Lower lobe of right lung (tissue), 2 donors: ENCODE data around the gene PTPRG. TPM values are rescaled to one million over a fixed set of nuclear protein-coding genes. Genes with fewer than 3 reads are reported as not detected.

ENCODE experiments used
- ATAC-seq, 2 donors: fragments of 200-7000 bp; cut with Tn5 transposase; one replicate each; pipeline ENCODE4 v1.9.1; 2020 to 2022; ENCODE audit warnings: mild to moderate bottlenecking in 2 of 2, moderate library complexity in 2 of 2
- DNase-seq: peaks from one replicate; pipeline ENCODE4 v3.0.0-alpha.2; 2020
- H3K27ac ChIP-seq: fragments of 200-600 bp; one replicate; pipeline ENCODE4 v1.8.0; 2022
- H3K27me3 ChIP-seq: fragments of 200-600 bp; one replicate; pipeline ENCODE4 v1.8.0; 2022; ENCODE audit warnings: low read depth
- H3K36me3 ChIP-seq: fragments of 200-600 bp; one replicate; pipeline ENCODE4 v1.8.0; 2022; ENCODE audit warnings: mild to moderate bottlenecking
- H3K4me1 ChIP-seq: fragments of 200-600 bp; one replicate; pipeline ENCODE4 v1.8.0; 2022
- H3K4me3 ChIP-seq: fragments of 200-600 bp; one replicate; pipeline ENCODE4 v1.8.0; 2022; ENCODE audit warnings: mild to moderate bottlenecking
- H3K9me3 ChIP-seq: fragments of 200-600 bp; one replicate; pipeline ENCODE4 v1.8.0; 2022
- intact Hi-C: fragments of 100-400 bp; cut with DNase I; formaldehyde crosslinking; loops from one replicate; pipeline ENCODE4 v1.11.0; 2022
- total RNA-seq: library from RNA; stranded (reverse); fragmentation: NEBNext Ultra II Directional; extraction: Animal tissue kit (Norgen Biotek cat#: 25700); gene quantifications from one replicate; pipeline ENCODE4 v1.2.1, GENCODE V29; 2021
- TF ChIP-seq, protein P1 (sequence below): fragments of 200-600 bp; IDR thresholded peaks from one replicate; pipeline ENCODE4 v1.8.0; 2022; ENCODE audit warnings: antibody characterized with exemption, mild to moderate bottlenecking
- donor health status: DM: no; HTN: yes; CAD: no; lungs with severe emphysema.

PTPRG gene
- total RNA-seq, 1 donor from 2014 or later = 67.6 TPM

DNA sequence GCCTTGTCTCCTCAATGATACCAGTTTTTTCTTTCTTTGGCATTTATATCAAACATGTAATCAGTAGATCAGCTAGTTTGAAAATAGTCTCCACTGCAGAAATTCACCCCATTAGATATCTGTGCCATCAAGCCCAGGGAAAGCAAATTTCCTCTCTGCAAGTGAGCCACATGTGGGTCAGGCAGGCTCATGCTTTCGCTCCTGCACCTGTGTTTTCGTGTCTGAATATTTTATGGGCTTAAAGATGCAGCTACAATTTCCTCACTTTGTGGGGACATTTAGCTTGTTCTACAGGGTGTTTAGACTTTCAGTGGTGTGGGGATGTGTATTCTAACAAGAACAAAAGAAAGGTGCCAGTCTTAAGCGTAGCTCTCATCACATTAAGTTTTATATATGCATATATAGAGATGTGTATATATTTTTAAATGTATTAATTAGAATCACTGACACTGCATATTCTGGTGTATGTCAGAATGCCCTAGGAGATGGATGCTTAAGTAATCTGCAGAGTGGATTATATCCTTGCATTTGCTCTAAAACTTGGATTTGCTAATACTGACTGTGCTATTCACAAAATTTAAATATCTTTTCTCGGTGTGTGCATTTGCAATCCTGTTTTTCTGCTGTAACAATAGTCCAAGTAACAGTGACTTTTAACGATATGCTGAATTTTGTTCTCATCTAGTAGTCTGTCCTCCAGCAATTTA lies 372.6 kb downstream of the PTPRG start:
- DNase-seq (no peak), ATAC-seq (no peak)
- intact Hi-C loops = no loop called here
- Histone ChIP-seq H3K9me3 (no peaks in the 10 kb centered on the region), H3K4me1 (no peaks in the 10 kb centered on the region), H3K4me3 (no peak overlapping the region), H3K27me3 (no peaks in the 10 kb centered on the region), H3K27ac (no peak overlapping the region), H3K36me3 (no peaks in the 10 kb centered on the region)
- TF ChIP-seq, protein P1, sequence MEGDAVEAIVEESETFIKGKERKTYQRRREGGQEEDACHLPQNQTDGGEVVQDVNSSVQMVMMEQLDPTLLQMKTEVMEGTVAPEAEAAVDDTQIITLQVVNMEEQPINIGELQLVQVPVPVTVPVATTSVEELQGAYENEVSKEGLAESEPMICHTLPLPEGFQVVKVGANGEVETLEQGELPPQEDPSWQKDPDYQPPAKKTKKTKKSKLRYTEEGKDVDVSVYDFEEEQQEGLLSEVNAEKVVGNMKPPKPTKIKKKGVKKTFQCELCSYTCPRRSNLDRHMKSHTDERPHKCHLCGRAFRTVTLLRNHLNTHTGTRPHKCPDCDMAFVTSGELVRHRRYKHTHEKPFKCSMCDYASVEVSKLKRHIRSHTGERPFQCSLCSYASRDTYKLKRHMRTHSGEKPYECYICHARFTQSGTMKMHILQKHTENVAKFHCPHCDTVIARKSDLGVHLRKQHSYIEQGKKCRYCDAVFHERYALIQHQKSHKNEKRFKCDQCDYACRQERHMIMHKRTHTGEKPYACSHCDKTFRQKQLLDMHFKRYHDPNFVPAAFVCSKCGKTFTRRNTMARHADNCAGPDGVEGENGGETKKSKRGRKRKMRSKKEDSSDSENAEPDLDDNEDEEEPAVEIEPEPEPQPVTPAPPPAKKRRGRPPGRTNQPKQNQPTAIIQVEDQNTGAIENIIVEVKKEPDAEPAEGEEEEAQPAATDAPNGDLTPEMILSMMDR = no peak

DNA sequence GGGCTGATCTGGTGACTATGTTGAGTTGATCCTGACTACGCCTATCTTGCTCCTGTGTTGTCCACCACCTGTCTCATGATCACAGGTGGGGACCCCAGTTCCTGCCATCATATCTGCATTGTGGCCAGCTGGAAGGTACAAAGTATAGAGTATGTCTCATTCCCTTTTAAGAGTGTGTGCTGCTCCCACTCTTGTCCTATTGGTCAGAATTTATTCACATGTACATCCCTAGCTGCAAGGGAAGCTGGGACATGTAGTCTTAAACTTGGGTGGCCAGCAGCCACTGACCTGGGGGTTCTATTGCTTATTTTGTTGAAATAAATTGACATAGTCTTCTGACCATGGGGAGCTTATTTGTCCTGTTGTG lies 373.1 kb downstream of the PTPRG start:
- intact Hi-C loops = no loop called here
- H3K9me3 ChIP-seq = no peaks in the 10 kb centered on the region
- no peaks in the 10 kb centered on the region for H3K36me3 ChIP-seq
- no peaks in the 10 kb centered on the region for H3K27me3 ChIP-seq
- no peaks in the 10 kb centered on the region for H3K4me1 ChIP-seq
- no peak overlapping the region for H3K4me3 ChIP-seq
- TF ChIP-seq, protein P1 = no peak
- no peak for ATAC-seq
- H3K27ac ChIP-seq = no peak overlapping the region
- no peak for DNase-seq

- no peaks in the 10 kb centered on the region for H3K4me1 ChIP-seq
- no peaks in the 10 kb centered on the region for H3K9me3 ChIP-seq
- no peak overlapping the region for H3K27ac ChIP-seq
- no peaks in the 10 kb centered on the region for H3K27me3 ChIP-seq
- no peak for ATAC-seq
- DNase-seq = no peak
- H3K36me3 ChIP-seq = no peaks in the 10 kb centered on the region
- H3K4me3 ChIP-seq = no peak overlapping the region
- TF ChIP-seq, protein P1 = no peak
- intact Hi-C loops = no loop called here
Measured at GRCh38 chr3:61935814-61936213, 374.4 kb downstream of the PTPRG start.

- intact Hi-C loops = no loop called here
- H3K27me3 ChIP-seq = no peaks in the 10 kb centered on the region
- DNase-seq = no peak
- TF ChIP-seq, protein P1 = peak; percentile 39
- no peak overlapping the region for H3K27ac ChIP-seq
- no peaks in the 10 kb centered on the region for H3K36me3 ChIP-seq
- no peaks in the 10 kb centered on the region for H3K4me1 ChIP-seq
- no peak overlapping the region for H3K4me3 ChIP-seq
- no peaks in the 10 kb centered on the region for H3K9me3 ChIP-seq
- peak in 1 of 2 donors; percentile 40 for ATAC-seq
Measured at GRCh38 chr3:61936344-61936937, 375.1 kb downstream of the PTPRG start.

DNA sequence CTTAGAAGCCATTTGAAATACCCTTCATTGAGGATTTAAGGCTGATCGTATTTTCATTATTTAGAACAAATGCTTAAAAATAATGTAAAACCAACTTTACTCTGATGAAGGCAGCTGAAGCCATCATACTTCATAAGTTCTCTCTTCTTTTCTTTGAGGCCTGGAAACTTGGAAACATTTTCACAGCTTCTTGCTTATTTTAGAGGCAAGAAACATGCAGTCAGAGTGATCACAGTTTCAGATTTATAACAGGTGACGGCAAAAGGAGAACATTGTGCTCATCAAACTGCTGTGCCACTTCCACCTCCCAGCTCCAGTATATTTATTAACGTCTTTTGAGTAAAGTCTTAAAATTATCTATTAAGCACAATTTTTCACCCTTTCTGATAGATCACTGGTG lies 376.1 kb downstream of the PTPRG start:
- TF ChIP-seq, protein P1 = no peak
- intact Hi-C loops = no loop called here
- no peaks in the 10 kb centered on the region for H3K36me3 ChIP-seq
- DNase-seq (no peak), ATAC-seq (no peak)
- H3K4me1 ChIP-seq = no peaks in the 10 kb centered on the region
- H3K4me3 ChIP-seq = no peak overlapping the region
- no peaks in the 10 kb centered on the region for H3K27me3 ChIP-seq
- H3K27ac ChIP-seq = no peak overlapping the region
- no peaks in the 10 kb centered on the region for H3K9me3 ChIP-seq
